GM18520 (cell line): ENCODE measurements around the gene TERB1.

Source experiments
- ATAC-seq: cut with Tn5 transposase; IDR thresholded peaks from one replicate; pipeline ENCODE4 v1.9.1; 2021; ENCODE audit not compliant: unreplicated experiment

Gene TERB1

DNA sequence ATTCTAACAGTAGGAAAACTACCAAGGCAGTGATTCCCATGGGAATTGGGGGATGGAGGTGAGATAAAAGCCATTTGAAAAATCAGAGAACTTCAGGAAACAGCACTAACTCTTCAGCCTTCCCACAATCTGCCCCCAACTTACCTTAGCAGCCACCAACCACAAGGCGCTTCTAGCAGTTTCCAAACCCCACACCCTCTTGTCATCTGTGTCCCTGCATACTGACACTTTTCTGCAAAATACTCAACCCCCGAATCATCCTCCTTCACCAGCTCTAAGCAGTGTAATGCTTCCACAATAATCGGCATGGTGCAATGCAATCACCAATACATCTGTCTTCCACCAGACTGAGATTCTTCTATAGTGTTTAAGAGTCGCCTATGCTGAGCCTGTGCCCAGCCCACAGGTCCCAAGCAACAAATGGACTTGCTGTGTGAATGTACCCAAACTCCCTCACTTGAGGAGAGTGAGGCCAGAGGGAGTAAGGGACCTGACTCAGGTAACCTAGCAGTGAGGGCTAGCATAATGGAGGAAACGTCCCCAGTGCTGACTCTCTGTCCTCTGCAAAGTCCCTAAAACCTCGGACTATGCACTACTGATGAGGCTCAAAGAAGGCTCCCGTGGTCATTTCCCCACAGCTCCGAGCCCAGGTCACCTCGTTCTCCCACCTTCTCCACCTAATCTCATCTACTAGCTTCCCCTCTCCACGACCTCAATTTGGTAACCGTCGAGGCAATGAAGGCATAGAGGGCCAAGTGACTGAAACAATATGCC, 50.9 kb downstream of the TERB1 start:
- ATAC-seq = no peak

DNA sequence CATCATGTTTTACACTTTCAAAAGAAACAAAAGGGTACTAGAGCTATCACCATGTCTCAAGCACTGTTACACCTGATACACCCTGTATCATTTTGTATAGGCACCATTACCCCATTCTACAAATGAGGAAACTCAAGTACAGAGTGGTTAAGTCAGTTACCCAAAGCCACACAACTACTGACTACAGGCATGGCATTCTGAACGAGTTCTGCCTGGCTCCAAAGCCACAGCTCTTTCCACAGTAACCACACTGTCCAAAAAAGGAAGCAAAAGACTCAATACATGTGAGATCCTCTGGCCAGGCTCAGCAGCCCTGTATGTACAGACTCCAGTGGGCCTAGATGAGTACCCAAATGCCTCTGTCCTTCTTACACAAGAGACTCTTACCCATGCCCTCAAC, 54.7 kb downstream of the TERB1 start:
- no peak for ATAC-seq

DNA sequence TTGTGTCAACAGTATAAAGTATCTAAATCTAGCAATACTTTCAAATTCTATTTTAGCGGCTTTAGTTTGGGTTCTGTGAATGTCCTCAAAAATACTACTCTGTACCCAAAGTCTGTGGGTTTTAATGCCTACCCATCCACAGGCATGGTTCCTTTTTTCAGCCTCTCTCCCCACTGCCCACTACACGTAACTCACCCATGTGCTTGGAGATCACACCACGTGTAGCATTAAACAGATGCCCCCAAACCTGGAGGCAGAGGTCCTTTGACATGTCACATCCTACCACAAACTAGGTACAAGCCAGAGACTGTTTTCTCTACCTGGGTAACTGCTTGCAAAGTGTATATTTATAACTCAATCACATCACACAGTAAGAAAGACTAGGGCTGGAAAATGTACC, 55.3 kb downstream of the TERB1 start:
- ATAC-seq = no peak

DNA sequence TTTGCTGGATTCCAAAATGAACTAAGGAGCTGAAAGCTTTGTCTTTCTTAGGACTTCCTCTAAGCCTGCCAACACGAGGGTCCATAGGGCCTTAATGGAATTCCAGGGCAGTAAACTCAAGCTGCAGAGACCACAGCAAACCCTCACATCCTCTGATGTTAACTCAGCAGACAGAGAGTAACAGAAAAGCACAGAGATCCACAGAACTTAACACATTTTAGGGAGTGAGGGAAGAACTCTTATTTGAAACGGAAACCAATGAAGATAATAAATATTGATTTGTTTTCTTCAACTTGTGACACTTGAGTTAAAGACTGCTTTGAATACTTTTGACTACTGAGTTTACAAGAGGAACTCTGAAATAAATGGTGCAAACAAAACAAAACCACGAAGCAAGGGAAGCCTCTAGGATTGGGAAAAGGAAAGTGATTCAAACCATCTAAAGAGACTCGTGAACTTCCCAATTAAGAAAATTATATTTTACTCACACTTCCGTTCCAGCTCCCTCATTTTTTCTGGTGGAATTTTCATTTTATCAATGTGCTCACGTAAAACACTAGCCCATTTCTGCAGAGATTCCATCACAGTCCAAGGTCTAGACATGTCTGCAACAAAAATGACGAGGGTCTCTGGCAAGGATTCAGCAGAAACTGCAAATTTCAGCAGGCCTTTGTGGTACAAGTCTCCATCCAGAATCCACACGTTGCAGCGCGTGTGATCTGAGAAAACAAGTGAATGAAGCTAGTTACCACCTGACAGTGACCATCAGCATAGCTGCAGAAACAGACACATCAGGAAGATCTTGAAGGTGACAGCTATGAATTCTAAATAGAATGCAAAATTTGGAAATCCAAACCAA, 59.2 kb downstream of the TERB1 start:
- no peak for ATAC-seq

GRCh38 chr16:66741169-66741900, 60.0 kb downstream of the TERB1 start:
- ATAC-seq = no peak

GRCh38 chr16:66740533-66740932, 60.9 kb downstream of the TERB1 start:
- no peak for ATAC-seq

GRCh38 chr16:66740010-66740409, 61.4 kb downstream of the TERB1 start:
- ATAC-seq = no peak

DNA sequence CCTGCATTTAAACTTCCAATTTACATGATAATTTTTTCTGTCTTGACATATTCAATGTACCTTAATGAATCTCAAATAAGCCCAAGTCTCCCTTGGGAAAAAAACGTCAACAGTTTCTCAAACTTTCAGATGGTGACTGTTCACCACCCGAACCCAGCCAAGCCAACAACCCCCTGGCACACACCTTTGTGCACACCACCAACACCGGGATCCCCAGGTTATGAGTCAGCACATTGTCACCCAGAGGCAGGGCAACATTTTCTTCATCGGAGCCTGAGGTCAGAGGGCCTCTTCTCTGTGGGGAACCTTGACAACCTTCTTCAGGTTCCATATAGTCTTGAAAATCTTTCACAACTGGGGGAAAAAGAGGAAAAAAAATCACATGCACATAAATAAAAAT, 65.5 kb downstream of the TERB1 start:
- ATAC-seq = no peak

- no peak for ATAC-seq
Observed at GRCh38 chr16:66731101-66731500, 70.3 kb downstream of the TERB1 start.

- ATAC-seq = no peak
Observed at GRCh38 chr16:66728804-66729203, 72.6 kb downstream of the TERB1 start.

- no peak for ATAC-seq
Observed at GRCh38 chr16:66728117-66728787, 73.1 kb downstream of the TERB1 start.

DNA sequence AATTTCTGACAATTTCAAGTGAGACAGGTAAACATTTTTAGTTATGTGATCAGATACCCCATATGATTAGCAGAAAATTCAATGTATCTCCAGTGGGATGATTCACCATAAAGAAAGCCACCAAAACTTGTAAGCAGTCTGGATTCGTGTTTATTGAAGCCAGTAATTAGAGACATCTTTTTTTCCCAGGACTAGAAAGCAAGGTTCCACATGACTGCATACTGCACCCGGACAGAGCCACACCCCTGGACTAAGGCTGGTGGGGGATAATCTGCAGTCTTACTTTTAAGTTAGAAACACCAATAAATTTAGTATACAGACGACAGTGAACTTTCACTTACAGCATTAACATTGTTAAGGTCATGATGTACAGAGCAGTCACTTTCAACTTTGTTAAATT, 80.6 kb downstream of the TERB1 start:
- ATAC-seq = no peak

- ATAC-seq = no peak
Observed at GRCh38 chr16:66719246-66719645, 82.1 kb downstream of the TERB1 start.

- ATAC-seq = no peak
Observed at GRCh38 chr16:66717776-66718175, 83.6 kb downstream of the TERB1 start.

GRCh38 chr16:66717112-66717675, 84.2 kb downstream of the TERB1 start:
- no peak for ATAC-seq

GRCh38 chr16:66714654-66715307, 86.6 kb downstream of the TERB1 start:
- ATAC-seq = no peak

DNA sequence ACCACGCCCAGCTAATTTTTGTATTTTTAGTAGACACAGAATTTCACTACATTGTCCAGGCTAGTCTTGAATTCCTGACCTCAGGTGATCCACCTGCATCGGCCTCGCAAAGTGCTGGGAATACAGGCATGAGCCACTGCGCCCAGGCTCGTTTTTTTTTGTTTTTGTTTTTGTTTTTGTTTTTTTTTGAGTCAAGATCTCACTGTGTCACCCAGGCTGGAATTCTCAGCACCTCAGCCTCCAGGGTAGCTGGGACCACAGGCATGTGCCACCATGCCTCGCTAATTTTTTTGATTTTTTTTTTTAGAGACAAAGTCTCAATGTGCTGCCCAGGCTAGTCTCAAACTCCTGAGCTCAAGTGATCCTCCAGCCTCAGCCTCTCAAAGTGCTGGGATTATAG, 87.3 kb downstream of the TERB1 start:
- no peak for ATAC-seq

DNA sequence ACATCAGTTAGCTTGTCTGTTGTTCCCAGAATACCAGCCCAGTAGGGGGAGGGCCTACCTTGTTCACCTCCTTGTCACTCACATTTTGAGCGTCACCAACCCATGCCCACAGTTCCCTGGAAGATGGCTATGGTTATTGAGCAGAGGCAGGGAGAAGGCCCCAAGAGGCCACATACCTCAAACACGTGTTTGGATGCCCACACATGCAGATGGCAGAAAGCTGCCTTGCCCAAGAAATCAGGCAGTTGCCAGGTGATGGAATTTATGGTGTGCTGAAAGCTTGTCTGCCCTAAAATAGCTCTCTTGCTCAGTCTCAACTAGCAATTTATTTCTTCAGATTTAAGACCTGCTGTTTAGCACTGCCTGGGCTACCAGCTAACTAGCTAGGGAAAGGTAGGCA, 88.3 kb downstream of the TERB1 start:
- ATAC-seq = no peak

DNA sequence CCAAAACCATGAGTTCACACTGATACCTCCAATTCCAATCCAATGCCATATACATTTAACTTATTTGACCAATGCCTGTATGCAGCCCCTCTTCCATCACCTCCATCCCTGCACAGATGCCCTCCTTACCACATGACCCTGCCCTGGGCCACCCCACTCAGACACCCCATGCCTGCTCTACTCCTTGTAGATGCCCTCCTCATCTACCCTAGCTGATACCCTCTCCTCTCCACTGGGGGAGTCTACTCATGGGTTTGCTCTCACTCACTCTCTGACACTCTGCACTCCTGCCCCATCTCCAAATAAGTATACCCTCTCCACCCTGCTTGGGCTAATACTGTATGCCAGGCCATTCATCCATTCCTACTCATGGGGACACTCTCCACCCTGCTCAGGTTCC, 88.9 kb downstream of the TERB1 start:
- no peak for ATAC-seq

DNA sequence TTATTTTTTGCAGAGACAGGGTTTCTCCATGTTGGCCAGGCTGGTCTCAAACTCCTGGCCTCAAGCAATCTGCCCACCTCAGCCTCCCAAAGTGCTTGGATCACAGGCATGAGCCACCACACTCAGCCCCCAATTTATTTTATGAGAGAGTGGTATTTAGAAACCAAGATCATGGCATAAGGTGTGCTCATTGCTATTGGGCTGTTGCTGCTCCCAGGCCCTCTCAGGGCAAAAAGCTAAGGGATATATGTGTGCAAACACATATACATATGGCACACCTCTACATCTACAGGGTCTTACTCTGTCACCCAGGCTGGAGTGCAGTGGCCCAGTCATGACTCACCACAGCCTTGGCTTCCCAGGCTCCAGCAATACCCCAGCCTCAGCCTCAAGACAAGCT, 89.8 kb downstream of the TERB1 start:
- ATAC-seq = no peak
